GM12892 (cell line): ENCODE data around the gene TBRG4.

Experiments used
- DNase-seq: peaks from one replicate; pipeline ENCODE4 v3.0.0; 2011; ENCODE audit not compliant: insufficient read length
- FAIRE-seq: peaks from 2 replicates; lab custom pipeline; 2011; peaks lifted over from hg19 to GRCh38; lab: Jason Lieb, UNC
- POLR2A ChIP-seq: IDR thresholded peaks from 2 replicates; pipeline ENCODE4 v1.6.1; 2011; ENCODE audit warnings: low read depth, low read length, control low read depth
- POLR2AphosphoS5 ChIP-seq: IDR thresholded peaks from 2 replicates; pipeline ENCODE4 v1.6.1; 2011; ENCODE audit warnings: low read depth, low read length, control low read depth
- TAF1 ChIP-seq: IDR thresholded peaks from 2 replicates; pipeline ENCODE4 v1.6.1; 2011; ENCODE audit warnings: low read depth, mild to moderate bottlenecking, control low read depth, low read length, borderline replicate concordance

The TBRG4 gene

DNA sequence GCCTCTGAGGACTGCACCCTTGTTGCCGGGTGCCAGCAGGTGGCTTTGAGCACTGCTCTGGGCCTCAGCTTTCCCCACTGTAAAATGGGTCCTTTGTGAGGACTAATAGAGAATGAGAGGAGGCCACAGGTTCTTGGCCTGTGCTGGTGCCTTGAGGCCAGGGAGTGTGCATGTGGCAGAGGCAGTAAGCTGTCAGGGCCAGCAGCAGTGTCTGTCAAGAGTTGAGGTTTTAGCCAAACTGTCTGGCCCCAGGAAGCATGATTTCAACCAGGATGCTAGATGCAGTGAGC, 36.2 kb downstream of the TBRG4 start:
- FAIRE-seq (no peak), DNase-seq (no peak)
- TF ChIP-seq POLR2A (no peak), POLR2AphosphoS5 (no peak), TAF1 (no peak)

DNA sequence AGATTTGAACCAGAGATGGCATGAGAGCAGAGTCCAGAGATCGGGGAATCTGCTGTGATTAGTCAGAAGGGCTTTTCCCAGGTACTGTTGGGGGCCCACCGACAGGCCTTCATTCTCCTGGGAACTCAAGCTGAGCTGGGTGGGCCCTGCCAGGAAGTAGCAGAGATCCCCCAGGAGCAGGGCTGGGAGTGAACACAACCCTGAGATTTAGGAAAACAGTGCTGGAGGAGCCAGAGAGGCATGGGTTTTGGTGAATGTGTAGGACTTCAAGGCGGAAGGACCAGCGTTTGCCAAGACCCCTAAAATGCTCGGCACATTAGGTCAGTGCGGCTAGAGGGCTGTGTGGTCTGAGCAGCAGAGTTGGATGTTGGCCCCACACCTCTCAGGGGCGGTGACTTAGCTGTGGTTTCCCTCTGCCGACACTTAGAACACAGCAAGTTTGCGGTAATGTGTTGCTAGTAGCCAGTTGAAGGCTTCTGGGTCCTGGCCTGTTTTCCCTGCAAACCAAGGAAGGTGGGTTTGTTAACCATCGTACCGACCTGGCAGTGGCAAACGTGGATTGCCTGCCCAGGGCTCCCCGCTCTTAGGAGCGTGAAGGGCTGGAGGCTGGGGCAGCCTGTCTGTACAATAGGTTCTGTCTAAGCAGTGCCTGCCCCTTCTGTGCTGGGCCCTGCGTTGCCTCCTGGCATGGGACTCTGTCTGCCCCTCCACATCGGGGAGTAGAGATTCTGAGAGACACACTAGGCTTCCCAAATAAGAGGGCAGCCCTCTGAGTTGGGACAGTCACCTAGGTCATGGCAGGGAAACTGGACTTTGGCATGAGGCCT, 36.8 kb downstream of the TBRG4 start:
- no peak for TF ChIP-seq POLR2AphosphoS5
- no peak for TF ChIP-seq POLR2A
- no peak for TF ChIP-seq TAF1
- DNase-seq, result no peak
- no peak for FAIRE-seq

DNA sequence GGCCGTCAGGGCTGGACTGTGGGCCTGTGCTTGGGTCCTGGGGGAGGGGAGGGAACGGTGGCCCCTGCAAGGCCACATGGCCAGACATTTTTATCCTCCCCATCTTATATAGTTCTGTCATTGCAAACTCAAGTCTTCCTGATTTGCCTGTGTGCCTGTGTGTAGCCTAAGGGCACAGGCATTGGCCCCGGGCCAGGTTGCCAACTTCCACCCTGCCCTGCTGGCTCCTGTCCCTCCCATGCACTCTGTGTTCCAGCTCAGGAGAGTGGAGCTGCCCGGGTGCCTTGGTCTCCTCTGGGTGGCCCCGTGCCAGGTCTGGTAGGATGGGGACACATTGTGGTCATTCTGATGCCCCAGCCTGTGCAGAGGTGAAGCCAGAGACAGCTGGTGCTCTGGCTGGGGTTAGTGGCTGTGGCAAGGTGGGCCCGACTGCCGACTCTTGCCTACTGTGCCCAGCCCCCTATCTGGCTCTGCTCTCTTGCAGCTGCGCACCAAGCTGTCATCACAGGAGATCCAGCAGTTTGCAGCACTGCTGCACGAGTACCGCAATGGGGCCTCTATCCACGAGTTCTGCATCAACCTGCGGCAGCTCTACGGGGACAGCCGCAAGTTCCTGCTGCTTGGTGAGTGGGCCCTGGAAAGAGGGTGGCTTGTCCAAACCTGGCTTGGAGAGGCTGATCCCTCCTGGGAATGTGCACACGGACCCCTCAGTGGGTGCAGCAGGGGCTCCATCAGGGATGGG, 37.5 kb downstream of the TBRG4 start:
- FAIRE-seq (no peak), DNase-seq (no peak)
- TF ChIP-seq POLR2A, result no peak

DNA sequence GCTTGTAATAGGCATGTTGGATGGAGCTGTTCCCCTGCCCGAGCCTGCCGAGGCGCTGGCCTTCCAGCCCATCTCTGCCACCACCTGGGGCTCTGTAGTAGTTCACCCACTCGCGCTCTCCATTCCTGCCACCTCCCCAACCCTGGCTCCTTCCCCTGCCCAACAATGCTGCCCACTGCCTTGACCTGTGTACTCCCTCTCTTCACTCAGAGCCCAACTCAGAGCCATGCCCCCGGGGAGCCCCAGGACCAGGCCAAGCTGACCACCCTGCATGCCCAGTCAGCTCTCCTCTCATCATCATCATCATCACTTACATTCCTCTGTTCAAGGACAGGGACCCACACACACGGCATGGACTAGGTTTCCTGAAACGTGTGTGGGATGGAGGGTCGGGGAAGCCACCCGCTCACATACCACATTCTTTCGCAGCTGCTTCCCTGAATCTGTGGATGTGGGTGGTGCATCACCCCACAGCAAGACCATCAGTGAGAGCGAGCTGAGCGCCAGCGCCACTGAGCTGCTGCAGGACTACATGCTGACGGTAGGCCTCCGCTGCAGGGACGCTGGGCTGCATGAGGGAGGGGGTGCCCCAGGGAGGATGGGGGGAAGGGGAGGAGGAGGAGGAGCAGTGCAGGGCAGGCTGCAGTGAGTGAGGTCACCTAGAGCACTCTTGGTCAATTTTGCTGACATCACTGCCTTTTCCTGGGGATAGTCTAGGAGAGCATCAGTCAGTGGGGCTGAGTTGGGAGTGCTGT, 38.3 kb downstream of the TBRG4 start:
- DNase-seq (no peak), FAIRE-seq (no peak)
- TF ChIP-seq TAF1, result no peak
- no peak for TF ChIP-seq POLR2AphosphoS5
- no peak for TF ChIP-seq POLR2A

DNA sequence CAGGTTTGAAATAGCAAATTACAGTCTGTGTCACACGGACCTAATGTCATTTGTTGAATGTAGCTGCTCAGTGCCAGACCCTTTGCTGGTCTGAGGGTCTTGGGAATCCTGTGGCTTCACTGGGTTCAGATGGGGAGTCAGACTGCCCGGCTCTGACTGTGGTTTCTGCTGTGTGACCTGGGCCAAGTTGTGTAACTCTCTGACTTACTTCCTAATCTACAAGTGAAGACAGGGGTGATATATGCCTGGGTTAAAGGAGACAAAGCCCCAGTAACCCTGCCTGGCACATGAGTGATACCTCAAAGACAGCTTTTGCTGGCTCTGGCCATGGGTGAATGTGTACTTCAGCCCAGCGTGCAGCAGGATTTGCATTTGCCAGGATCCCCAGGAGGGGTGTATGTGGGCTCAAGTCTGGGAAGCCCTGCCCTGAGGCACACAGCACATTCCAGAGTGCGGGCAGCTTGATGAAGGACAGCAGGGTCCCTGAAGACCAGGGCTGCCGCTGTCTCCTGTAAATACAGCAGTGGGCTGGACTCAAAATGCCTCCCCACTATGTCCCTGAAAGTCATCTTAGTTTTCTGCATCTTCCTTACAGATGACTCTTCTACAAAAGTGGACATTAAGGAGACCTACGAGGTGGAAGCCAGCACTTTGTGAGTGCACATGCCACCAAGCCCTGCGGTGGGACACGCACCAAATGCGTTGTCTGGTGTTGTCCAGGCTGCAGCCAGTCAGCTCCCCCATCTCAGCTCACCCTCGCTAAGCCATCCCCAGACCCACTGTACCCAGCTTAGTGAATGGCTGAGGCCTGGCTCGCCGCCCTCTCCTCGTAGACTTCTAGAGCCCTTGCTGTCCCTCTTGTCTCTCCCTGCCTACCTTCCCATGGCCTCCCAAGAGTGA, 39.1 kb downstream of the TBRG4 start:
- DNase-seq (no peak), FAIRE-seq (no peak)
- TF ChIP-seq POLR2AphosphoS5 (no peak), TAF1 (no peak), POLR2A (no peak)

DNA sequence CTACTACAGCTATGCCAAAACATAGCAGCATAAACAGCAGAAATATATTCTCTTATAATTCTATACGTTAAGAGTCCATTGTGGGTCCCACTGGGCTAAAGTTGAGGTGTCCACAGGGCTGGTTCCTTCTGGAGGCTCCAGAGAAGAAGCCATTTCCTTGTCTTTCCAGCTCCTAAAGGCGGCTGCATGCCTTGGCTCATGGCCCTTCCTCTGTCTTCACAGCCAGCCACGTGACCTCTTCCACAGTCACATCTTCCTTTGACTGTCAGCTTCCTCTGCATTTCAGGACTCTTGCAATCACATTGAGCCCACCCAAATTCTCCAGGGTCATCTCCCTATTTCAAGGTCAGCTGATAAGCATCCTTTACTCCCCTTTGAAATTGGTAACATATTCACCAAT, 40.0 kb downstream of the TBRG4 start:
- TF ChIP-seq POLR2AphosphoS5, result no peak
- no peak for TF ChIP-seq POLR2A
- no peak for TF ChIP-seq TAF1
- FAIRE-seq (no peak), DNase-seq (no peak)

DNA sequence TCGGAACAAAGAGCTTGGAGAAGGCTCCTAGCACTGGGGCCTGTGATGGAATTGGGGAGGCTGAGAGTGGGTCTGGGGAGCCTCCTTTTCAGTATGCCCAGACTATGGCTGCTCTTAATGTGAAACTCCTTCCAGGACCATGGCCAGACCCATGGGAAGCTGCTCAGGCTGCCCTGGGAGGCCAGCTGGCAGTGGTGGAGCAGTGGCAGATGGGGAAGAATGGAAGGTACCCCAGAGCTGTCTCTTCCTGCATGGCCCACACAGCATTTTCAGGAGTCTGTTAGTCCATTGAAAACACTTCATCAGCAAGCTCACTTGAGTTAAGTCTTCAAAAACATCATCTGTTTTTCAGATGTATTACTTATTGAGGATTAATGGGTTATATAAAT, 41.2 kb downstream of the TBRG4 start:
- DNase-seq (no peak), FAIRE-seq (no peak)
- TF ChIP-seq TAF1 (no peak), POLR2AphosphoS5 (no peak), POLR2A (no peak)

DNA sequence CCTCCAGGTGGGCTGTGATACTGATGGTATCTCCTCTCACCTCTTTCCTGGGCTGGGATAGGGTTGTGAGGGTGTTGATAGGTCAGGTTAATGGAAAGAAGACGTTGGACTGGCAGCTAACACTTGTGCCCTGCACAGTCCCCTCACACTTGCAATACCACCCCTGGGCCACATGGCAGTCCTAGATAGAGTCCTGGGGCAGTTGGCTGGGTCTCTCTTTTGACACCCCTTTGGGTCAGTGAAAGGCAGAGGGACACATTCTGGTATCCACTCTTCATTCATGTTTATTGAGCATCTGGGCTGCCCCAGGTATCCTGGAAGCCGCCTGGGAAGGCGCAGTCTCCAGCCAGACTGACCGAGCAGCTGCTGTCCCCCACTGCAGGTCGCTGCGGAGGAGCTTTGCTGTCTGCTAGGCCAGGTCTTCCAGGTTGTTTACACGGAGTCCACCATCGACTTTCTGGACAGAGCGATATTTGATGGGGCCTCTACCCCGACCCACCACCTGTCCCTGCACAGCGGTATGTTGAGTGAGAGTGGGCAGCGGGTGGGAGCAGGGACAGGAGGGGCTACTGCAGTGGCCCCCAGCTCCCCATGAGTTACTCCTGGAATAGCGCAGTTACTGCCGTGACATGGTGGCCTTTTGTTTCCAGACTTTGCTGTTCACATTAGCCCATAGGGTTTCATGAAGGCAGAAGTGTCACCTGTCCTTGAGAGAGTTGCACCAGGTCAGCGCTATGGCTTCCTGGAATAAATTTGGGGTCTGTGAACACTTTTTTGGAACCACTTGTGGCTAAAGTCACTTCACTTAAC, 41.8 kb downstream of the TBRG4 start:
- no peak for DNase-seq
- no peak for FAIRE-seq
- TF ChIP-seq TAF1 (no peak), POLR2A (no peak), POLR2AphosphoS5 (no peak)

DNA sequence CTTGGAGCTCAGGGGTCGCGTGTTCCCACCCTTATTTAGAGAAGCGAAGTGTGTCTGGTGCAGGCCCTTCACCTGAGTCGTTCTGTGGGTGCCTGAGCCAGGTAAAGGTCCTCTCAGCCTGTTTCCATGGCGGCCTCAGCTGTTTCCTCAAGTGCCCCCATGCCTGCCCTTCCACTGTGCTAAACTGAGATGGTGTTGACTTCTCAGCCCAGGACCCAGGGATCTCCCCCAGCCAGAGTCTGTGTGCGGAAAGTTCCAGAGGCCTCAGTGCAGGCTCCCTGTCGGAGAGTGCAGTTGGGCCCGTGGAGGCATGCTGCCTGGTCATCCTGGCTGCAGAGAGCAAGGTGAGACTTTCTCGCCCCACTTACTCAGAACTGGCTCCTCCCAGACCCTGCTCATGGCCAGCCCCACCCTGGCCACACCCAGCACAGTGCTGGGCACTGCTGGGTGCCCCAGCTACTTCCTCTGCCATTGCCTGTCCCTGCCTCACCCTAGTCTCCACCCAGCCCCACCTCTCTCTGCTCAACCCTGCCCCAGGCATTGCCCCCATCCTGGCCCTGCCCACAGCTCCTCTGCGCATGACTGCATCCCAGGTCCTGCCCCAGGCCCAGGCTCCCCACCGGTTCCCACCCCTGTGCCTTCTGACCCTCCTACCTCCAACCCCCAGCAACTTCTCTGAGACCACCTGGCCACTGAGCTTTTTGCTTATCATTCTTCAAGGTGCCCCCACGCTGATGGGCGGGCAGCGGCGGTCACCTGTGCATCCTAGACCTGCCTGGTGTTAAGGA, 43.1 kb downstream of the TBRG4 start:
- FAIRE-seq (no peak), DNase-seq (no peak)
- TF ChIP-seq TAF1 (no peak), POLR2A (no peak), POLR2AphosphoS5 (no peak)
